Astrocyte of the spinal cord (primary cell): ENCODE data around the gene DNHD1.

Source experiments
- DNase-seq: peaks from one replicate; pipeline ENCODE4 v3.0.0; 2011; ENCODE audit warnings: low read depth, low spot score
- H3K4me3 ChIP-seq: 2 replicates; pipeline ENCODE4 v1.5.1; 2011; ENCODE audit warnings: low read depth, mild to moderate bottlenecking, low read length, moderate library complexity
- in situ Hi-C: cut with HindIII; loops from 2 replicates; pipeline ENCODE4 v1.10.0; 2017; ENCODE audit warnings: low sequenced_read_pairs
- TF ChIP-seq, protein P1 (sequence below): IDR thresholded peaks from 2 replicates; pipeline ENCODE4 v1.5.1; 2012; ENCODE audit warnings: low read depth, mild to moderate bottlenecking, low read length, inconsistent platforms

Gene DNHD1

DNA sequence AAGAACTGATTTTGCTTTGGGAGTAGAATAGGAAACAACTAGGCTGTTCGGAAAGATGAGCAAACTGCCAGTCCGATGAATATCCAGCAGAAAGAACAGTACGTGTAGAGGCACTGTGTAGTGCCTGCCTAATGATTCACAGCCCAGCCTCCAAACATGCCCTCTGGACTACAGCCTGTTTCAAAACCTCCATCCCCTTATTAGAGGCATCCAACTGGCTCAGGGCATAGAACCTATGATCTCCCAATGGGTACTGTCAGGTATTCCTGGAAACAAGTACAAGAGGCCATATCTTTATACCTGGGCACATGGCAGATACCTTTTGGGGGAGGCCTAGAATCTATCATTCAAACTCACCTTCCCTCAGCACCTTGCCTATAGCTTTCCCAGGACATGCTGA, 101.5 kb downstream of the DNHD1 start:
- H3K4me3 ChIP-seq: no peak overlapping the region
- DNase-seq: no peak
- in situ Hi-C loops: no loop called here
- TF ChIP-seq, protein P1, sequence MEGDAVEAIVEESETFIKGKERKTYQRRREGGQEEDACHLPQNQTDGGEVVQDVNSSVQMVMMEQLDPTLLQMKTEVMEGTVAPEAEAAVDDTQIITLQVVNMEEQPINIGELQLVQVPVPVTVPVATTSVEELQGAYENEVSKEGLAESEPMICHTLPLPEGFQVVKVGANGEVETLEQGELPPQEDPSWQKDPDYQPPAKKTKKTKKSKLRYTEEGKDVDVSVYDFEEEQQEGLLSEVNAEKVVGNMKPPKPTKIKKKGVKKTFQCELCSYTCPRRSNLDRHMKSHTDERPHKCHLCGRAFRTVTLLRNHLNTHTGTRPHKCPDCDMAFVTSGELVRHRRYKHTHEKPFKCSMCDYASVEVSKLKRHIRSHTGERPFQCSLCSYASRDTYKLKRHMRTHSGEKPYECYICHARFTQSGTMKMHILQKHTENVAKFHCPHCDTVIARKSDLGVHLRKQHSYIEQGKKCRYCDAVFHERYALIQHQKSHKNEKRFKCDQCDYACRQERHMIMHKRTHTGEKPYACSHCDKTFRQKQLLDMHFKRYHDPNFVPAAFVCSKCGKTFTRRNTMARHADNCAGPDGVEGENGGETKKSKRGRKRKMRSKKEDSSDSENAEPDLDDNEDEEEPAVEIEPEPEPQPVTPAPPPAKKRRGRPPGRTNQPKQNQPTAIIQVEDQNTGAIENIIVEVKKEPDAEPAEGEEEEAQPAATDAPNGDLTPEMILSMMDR: no peak

- in situ Hi-C loops: no loop called here
- DNase-seq: no peak
- no peak overlapping the region for H3K4me3 ChIP-seq
- TF ChIP-seq, protein P1: no peak
Observed at GRCh38 chr11:6599449-6599848, 102.4 kb downstream of the DNHD1 start.

DNA sequence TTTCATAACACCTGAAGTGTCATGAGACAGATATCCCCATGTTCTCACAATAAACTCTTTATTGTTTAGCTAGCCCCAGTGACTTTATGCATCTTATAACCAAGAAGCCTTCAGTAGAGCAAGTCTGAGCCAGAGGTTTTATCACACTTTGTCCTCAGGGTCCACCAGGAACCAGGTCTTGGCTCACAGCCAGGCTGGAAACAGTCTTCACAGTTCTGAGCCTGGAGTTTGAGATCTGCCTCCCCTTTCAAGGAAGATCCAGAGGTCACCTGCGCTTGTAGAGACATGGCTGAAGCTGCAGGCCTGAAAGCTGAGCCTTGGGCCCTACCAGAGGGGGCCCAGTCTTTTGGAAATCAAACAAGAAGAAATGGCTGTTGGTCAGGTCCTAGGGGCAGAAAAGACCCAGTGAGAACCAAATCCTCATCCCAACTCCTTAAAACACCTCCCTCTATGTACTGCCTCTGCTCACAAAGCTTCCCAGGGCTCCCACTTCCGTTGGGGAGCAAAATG, 102.9 kb downstream of the DNHD1 start:
- DNase-seq: no peak
- H3K4me3 ChIP-seq: no peak overlapping the region
- TF ChIP-seq, protein P1: no peak
- in situ Hi-C loops: no loop called here

DNA sequence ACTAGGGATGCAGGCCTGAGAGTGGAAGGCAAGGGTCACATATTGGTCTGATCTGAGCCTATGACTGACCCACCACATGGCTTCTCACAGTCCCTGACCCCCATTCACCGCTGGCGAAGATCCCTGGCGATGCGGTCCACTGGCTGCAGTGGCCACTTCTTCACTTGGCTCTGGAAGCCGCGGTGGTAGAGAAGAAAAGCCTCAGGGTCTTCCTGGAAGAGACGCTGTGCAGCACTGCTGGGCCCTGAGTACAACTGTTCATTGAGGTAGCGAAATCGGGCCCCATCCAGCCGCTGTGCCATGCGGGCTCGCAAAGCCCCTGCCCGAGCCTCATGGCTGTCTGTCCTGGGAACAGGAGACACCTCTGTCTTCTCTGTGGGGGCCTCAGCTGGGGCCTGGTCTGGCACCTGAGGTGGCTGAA, 104.0 kb downstream of the DNHD1 start:
- in situ Hi-C loops: no loop called here
- TF ChIP-seq, protein P1: no peak
- no peak for DNase-seq
- H3K4me3 ChIP-seq: no peak overlapping the region

DNA sequence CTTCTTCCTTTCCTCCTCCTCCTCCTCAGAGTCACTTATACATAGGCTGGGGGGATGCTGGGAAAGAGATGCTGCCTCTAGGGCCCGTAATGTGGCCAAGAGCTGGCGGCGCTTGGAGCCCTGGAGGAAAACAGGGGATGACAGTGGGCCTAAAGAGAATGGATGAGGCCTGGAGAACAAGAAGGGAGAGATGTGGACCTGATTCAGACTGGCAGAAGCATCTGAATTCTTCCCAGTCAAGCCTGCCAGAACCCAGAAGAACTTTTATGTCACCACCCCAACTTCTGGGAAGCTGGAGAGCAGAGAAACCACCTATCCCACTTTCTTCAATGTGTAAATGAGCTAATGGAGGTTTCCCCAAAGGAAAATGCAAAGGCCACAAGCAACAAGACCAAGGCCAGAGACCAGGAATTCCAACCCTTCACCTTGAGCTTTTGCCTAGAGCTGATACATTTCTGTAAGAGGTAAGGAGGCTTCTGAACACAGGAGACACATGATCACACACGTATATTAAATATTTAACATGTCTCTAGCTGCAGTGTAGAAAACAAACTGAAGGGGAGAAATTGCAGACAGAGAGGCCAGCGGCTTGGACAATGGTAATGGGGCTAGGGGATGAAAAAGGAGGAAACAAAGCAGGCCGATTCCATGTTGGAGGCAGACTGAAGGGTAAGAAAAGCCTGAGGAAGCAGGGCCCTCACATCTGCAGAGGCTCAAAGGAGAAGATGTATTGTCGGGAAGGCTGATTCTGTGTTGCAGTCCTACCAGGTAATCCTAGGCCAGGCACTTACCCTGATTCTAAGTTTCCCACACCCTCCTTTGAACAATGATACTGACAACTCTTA, 105.2 kb downstream of the DNHD1 start:
- H3K4me3 ChIP-seq: peak overlapping the region; percentile 62
- no peak for DNase-seq
- TF ChIP-seq, protein P1: no peak
- in situ Hi-C loops: no loop called here

DNA sequence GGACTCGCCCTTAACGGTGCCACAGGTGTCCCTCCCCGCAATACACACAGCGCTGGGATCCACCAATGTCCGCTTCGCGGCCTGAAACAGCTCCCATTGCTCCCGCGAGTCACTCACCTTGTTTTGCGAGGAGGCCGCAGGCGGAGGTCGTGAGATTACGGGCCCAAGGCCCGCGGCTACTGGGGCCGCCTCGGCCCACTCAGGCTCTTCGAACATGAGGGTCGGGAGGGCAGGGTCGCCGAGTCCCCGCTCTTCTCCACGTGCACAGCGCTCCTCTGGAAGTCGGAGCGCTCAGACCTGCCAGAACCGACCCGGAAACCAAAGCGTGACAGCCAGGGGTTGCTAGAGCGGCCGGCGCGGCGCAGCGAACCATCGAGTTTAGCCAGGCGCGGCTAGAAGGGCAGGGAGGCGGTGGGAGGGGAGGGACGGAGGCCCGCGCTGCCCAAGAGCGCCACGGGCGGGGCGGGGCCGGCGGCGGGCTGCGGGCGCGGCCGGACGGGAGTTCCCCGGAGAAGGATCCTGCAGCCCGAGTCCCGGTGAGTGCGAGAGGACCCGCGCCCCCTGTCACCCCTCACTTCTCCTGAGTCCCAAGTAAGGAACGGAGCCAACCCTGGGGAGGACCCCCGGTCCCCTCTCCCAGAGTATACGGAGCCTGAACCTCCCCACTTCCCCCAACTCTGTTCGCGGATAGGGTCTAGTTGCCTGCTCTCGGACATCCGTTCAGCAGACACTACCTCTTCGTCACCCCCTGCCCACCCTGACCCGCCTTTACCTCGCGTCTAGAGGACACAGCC, 106.4 kb downstream of the DNHD1 start, which contains the start of the genes ILK and RRP8:
Gene ILK (plus strand): TSS at position 488 of the 794 bp plus-strand sequence. CDS start 498 bp downstream, outside the sequence.
Gene RRP8 (minus strand): TSS at position 330 of the 794 bp plus-strand sequence. CDS start 114 bp downstream, at position 216.
- TF ChIP-seq, protein P1: no peak
- peak; percentile 92 for DNase-seq
- in situ Hi-C loops: no loop called here
- H3K4me3 ChIP-seq: peak within 1 kb of the TSS; percentile 62
